ENCODE measurements around the gene ASPN.

Gene ASPN

DNA sequence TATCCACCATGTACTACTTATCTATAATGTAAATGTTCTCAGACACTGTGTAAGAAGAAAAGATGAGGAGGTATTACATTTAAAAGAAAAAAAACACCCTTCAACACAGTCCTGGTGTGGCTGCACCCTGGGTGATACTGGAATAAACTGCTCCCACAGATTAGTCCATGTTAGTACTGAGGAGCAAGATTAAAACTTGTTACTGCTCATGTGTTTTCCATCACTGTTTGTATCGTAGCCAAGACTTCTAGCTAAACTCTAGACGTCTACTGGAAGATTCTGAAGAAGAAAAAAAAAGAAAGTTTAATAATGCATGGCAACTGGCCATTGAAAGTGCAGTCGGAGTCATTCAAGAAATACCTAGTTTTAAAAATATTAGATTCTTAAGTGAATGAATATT is at the start of gene ASPN:
TSS of gene ASPN (minus strand) at position 178 of the 400 bp plus-strand sequence.
- Histone ChIP-seq H3K4me3 (no peak within 1 kb of the TSS), H3K27ac (no peak within 1 kb of the TSS), H3K4me1 (peaks cover 0 to 16% (median 0%) of the 10 kb centered on the region in 10 experiments; a peak in 6 of 20 replicates), H3K9ac (no peak within 1 kb of the TSS), H3K9me3 (replicated peaks in 1 of 11) (no peaks in the 10 kb centered on the region), H3K27me3 (no peaks in the 10 kb centered on the region), H4K20me1 (no peaks in the 10 kb centered on the region), H3K36me3 (no peaks in the 10 kb centered on the region), H3K4me2 (peak within 1 kb of the TSS in 3 of 11 experiments; percentile 3 to 53 (median 14); a peak in 4 of 22 replicates)
- no peak for TF ChIP-seq Cebpa-rat (IDR thresholded peaks at IDR 0.05)

- Histone ChIP-seq H3K9me3 (replicated peaks in 1 of 11) (peaks cover 9 to 29% (median 18%) of the 10 kb centered on the region in 11 experiments; a peak in 15 of 22 replicates), H3K4me1 (peaks cover 14 to 21% (median 16%) of the 10 kb centered on the region in 10 experiments), H3K4me2 (no peak overlapping the region), H3K9ac (no peak overlapping the region), H3K36me3 (peaks cover 0 to 6% (median 0%) of the 10 kb centered on the region in 11 experiments; a peak in 2 of 22 replicates), H3K27ac (no peak overlapping the region), H3K27me3 (no peaks in the 10 kb centered on the region), H4K20me1 (no peaks in the 10 kb centered on the region), H3K4me3 (no peak overlapping the region)
- no peak for TF ChIP-seq Cebpa-rat (IDR thresholded peaks at IDR 0.05)
Observed at GRCh38 chr9:92530893-92531292, 48.6 kb upstream of the ASPN start.

DNA sequence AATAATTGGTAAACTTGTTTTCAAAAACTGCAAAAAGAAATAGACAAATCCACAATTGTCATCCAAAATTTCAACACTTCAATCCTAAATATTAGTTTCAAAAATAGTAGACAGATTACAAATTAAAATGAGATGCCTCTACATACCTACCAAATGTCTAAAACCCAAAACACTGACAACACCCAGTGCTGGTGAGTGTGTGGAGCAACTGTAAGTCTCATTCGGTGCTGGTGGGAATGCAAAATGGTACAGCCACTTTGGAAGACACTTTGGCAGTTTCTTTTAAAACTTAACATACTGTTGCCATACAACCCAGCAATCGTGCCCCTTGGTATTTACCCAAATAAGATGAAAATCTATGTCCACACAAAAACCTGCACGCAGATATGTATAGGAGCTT is 46.8 kb upstream of the ASPN start:
- Histone ChIP-seq H3K9ac (no peak overlapping the region), H4K20me1 (no peaks in the 10 kb centered on the region), H3K27ac (no peak overlapping the region), H3K36me3 (peaks cover 0 to 6% (median 0%) of the 10 kb centered on the region in 11 experiments; a peak in 3 of 22 replicates), H3K4me2 (no peak overlapping the region), H3K27me3 (no peaks in the 10 kb centered on the region), H3K4me1 (peaks cover 3 to 8% (median 4%) of the 10 kb centered on the region in 10 experiments), H3K9me3 (replicated peaks in 1 of 11) (peaks cover 9 to 29% (median 18%) of the 10 kb centered on the region in 11 experiments; a peak in 15 of 22 replicates), H3K4me3 (no peak overlapping the region)
- no peak for TF ChIP-seq Cebpa-rat (IDR thresholded peaks at IDR 0.05)

- no peaks in the 10 kb centered on the region for H4K20me1 ChIP-seq
- peaks cover 0 to 2% (median 0%) of the 10 kb centered on the region in 10 experiments; a peak in 5 of 20 replicates for H3K4me1 ChIP-seq
- H3K27ac ChIP-seq: no peak overlapping the region
- no peak overlapping the region for H3K4me3 ChIP-seq
- peaks cover 9 to 28% (median 18%) of the 10 kb centered on the region in 11 experiments; a peak in 15 of 22 replicates for H3K9me3 ChIP-seq (replicated peaks in 1 of 11)
- no peak for TF ChIP-seq Cebpa-rat (IDR thresholded peaks at IDR 0.05)
- no peak overlapping the region for H3K4me2 ChIP-seq
- peaks cover 0 to 6% (median 0%) of the 10 kb centered on the region in 11 experiments; a peak in 3 of 22 replicates for H3K36me3 ChIP-seq
- H3K27me3 ChIP-seq: no peaks in the 10 kb centered on the region
- no peak overlapping the region for H3K9ac ChIP-seq
Observed at GRCh38 chr9:92528522-92528849, 46.2 kb upstream of the ASPN start.

DNA sequence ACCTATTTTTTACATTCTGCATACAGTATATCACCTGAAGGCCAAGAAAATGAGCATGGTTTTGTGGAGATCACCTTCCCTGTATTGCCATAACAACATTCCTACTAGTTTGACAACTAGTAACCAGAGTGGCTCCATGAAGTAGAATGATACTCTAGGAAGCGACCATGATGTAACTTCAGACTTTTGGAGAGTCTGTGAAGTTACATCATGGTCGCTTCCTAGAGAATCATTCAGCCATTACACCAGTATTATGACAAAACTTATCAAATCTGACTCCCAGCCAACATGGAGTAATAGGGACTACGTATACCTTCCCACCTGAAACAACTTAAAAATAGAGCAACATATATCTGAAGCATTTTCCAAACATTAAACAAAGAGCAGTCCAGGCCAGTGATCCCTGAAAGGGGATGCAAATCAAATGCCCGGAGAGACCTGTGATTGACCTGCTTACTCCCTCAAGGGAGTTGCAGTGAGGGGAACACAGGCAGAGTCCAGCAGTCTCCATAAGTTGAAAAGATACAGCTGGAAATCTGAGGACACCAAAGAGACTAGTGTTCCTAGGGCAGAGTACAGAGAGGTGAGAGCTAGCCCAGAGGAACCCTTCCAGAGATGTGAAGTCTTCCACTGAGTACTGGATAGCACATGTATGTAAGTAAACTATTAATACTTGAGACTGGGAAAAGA is 45.7 kb upstream of the ASPN start:
- Histone ChIP-seq H4K20me1 (no peaks in the 10 kb centered on the region), H3K9ac (no peak overlapping the region)
- no peak for TF ChIP-seq Cebpa-rat (IDR thresholded peaks at IDR 0.05)

GRCh38 chr9:92527291-92527828 is 45.1 kb upstream of the ASPN start:
- no peak for TF ChIP-seq Cebpa-rat (IDR thresholded peaks at IDR 0.05)
- no peaks in the 10 kb centered on the region; a peak in 1 of 20 replicates for H3K4me1 ChIP-seq
- peaks cover 0 to 5% (median 0%) of the 10 kb centered on the region in 11 experiments; a peak in 3 of 22 replicates for H3K36me3 ChIP-seq
- no peaks in the 10 kb centered on the region for H4K20me1 ChIP-seq
- H3K9ac ChIP-seq: no peak overlapping the region
- no peak overlapping the region for H3K27ac ChIP-seq
- no peaks in the 10 kb centered on the region for H3K27me3 ChIP-seq
- peaks cover 4 to 19% (median 12%) of the 10 kb centered on the region in 11 experiments; a peak in 11 of 22 replicates for H3K9me3 ChIP-seq (replicated peaks in 1 of 11)
- H3K4me3 ChIP-seq: no peak overlapping the region
- no peak overlapping the region; a peak in 1 of 22 replicates for H3K4me2 ChIP-seq

More for the DNA sequence above, 45.7 kb upstream of the ASPN start:
- Histone ChIP-seq H3K9me3 (replicated peaks in 1 of 11) (peaks cover 8 to 23% (median 18%) of the 10 kb centered on the region in 11 experiments; a peak in 15 of 22 replicates), H3K4me1 (no peaks in the 10 kb centered on the region; a peak in 1 of 20 replicates), H3K4me3 (no peak overlapping the region), H3K27ac (no peak overlapping the region), H3K27me3 (no peaks in the 10 kb centered on the region), H3K36me3 (peaks cover 0 to 6% (median 0%) of the 10 kb centered on the region in 11 experiments; a peak in 3 of 22 replicates), H3K4me2 (no peak overlapping the region; a peak in 1 of 22 replicates)

- H3K27me3 ChIP-seq: no peaks in the 10 kb centered on the region
- no peak overlapping the region for H3K4me2 ChIP-seq
- H3K4me1 ChIP-seq: no peaks in the 10 kb centered on the region; a peak in 1 of 20 replicates
- H3K36me3 ChIP-seq: peaks cover 0 to 5% (median 0%) of the 10 kb centered on the region in 11 experiments; a peak in 4 of 22 replicates
- TF ChIP-seq Cebpa-rat (IDR thresholded peaks at IDR 0.05): no peak
- H3K9me3 ChIP-seq (replicated peaks in 1 of 11): peaks cover 0 to 8% (median 3%) of the 10 kb centered on the region in 11 experiments; a peak in 5 of 22 replicates
- H3K9ac ChIP-seq: no peak overlapping the region
- H4K20me1 ChIP-seq: no peaks in the 10 kb centered on the region
- no peak overlapping the region for H3K27ac ChIP-seq
- H3K4me3 ChIP-seq: no peak overlapping the region
Observed at GRCh38 chr9:92525306-92525705, 43.0 kb upstream of the ASPN start.

- H4K20me1 ChIP-seq: no peaks in the 10 kb centered on the region
- H3K9me3 ChIP-seq (replicated peaks in 1 of 11): peaks cover 0 to 10% (median 5%) of the 10 kb centered on the region in 11 experiments; a peak in 9 of 22 replicates
- TF ChIP-seq Cebpa-rat (IDR thresholded peaks at IDR 0.05): no peak
Observed at GRCh38 chr9:92524881-92525280, 42.6 kb upstream of the ASPN start.

More at GRCh38 chr9:92524881-92525280, 42.6 kb upstream of the ASPN start:
- no peaks in the 10 kb centered on the region; a peak in 1 of 20 replicates for H3K4me1 ChIP-seq
- H3K27ac ChIP-seq: no peak overlapping the region
- H3K27me3 ChIP-seq: no peaks in the 10 kb centered on the region
- no peak overlapping the region for H3K4me2 ChIP-seq
- no peak overlapping the region for H3K4me3 ChIP-seq
- H3K9ac ChIP-seq: no peak overlapping the region
- peaks cover 0 to 9% (median 0%) of the 10 kb centered on the region in 11 experiments; a peak in 4 of 22 replicates for H3K36me3 ChIP-seq

Measured in BLaER1 treated with 17β-estradiol and CSF1 and Interleukin-3, amounts not matched to agents 10 nM and 100 nM (cell line).